HEK293 (cell line): ENCODE results near the gene PPHLN1.
A peak's percentile ranks its signal among the peaks of the same experiment; 100 is the strongest.

ENCODE experiments used
- FEZF1 ChIP-seq: fragments of 450-650 bp; formaldehyde crosslinking; IDR thresholded peaks from 2 replicates; pipeline ENCODE4 v1.5.1; 2016; ENCODE audit warnings: missing biosample characterization, missing genetic modification characterization
- GLIS1 ChIP-seq: fragments of 450-650 bp; formaldehyde crosslinking; IDR thresholded peaks from 2 replicates; pipeline ENCODE4 v1.5.1; 2016; ENCODE audit warnings: missing biosample characterization, missing genetic modification characterization
- TRIM28 ChIP-seq: IDR thresholded peaks from 2 replicates; pipeline ENCODE4 v1.6.1; 2011; ENCODE audit warnings: low read length, control low read depth, borderline replicate concordance
- ZBTB20 ChIP-seq: fragments of 450-650 bp; formaldehyde crosslinking; IDR thresholded peaks from 2 replicates; pipeline ENCODE4 v1.5.1; 2016; ENCODE audit warnings: missing biosample characterization, missing genetic modification characterization
- ZEB2 ChIP-seq: fragments of 450-650 bp; formaldehyde crosslinking; IDR thresholded peaks from 2 replicates; pipeline ENCODE4 v1.5.1; 2016; ENCODE audit warnings: missing biosample characterization, missing genetic modification characterization
- ZFP3 ChIP-seq: fragments of 450-650 bp; formaldehyde crosslinking; IDR thresholded peaks from 2 replicates; pipeline ENCODE4 v1.5.1; 2016; ENCODE audit warnings: low read depth, missing biosample characterization, missing genetic modification characterization
- ZNF112 ChIP-seq: fragments of 450-650 bp; formaldehyde crosslinking; IDR thresholded peaks from 2 replicates; pipeline ENCODE4 v1.5.0; 2017; ENCODE audit warnings: missing biosample characterization, missing genetic modification characterization
- ZNF16 ChIP-seq: fragments of 450-650 bp; formaldehyde crosslinking; IDR thresholded peaks from 2 replicates; pipeline ENCODE4 v1.5.1; 2016; ENCODE audit warnings: low read depth, missing biosample characterization, missing genetic modification characterization
- ZNF184 ChIP-seq: fragments of 450-650 bp; IDR thresholded peaks from 2 replicates; pipeline ENCODE4 v1.5.1; 2018; ENCODE audit warnings: missing biosample characterization, mild to moderate bottlenecking, missing genetic modification characterization
- ZNF223 ChIP-seq: fragments of 450-650 bp; formaldehyde crosslinking; IDR thresholded peaks from 2 replicates; pipeline ENCODE4 v1.5.1; 2016; ENCODE audit warnings: missing biosample characterization, missing genetic modification characterization
- ZNF354C ChIP-seq: fragments of 450-650 bp; formaldehyde crosslinking; IDR thresholded peaks from 2 replicates; pipeline ENCODE4 v1.5.1; 2016; ENCODE audit warnings: missing biosample characterization, missing genetic modification characterization, low read depth, borderline replicate concordance
- ZNF558 ChIP-seq: fragments of 450-650 bp; formaldehyde crosslinking; IDR thresholded peaks from 2 replicates; pipeline ENCODE4 v1.5.1; 2016; ENCODE audit warnings: missing biosample characterization, missing genetic modification characterization
- ZNF561 ChIP-seq: fragments of 450-650 bp; IDR thresholded peaks from 2 replicates; pipeline ENCODE4 v1.5.1; 2018; ENCODE audit warnings: missing biosample characterization, missing genetic modification characterization, borderline replicate concordance
- ZNF600 ChIP-seq: fragments of 450-650 bp; formaldehyde crosslinking; IDR thresholded peaks from 2 replicates; pipeline ENCODE4 v1.5.1; 2016; ENCODE audit warnings: missing biosample characterization, missing genetic modification characterization
- ZNF624 ChIP-seq: fragments of 450-650 bp; formaldehyde crosslinking; IDR thresholded peaks from 2 replicates; pipeline ENCODE4 v1.5.1; 2017; ENCODE audit warnings: missing biosample characterization, missing genetic modification characterization
- ZNF658 ChIP-seq: fragments of 450-650 bp; formaldehyde crosslinking; IDR thresholded peaks from 2 replicates; pipeline ENCODE4; 2016; ENCODE audit warnings: missing biosample characterization, missing genetic modification characterization
- ZNF776 ChIP-seq: fragments of 450-650 bp; formaldehyde crosslinking; IDR thresholded peaks from 2 replicates; pipeline ENCODE4 v1.5.0; 2017; ENCODE audit warnings: missing biosample characterization, missing genetic modification characterization, borderline replicate concordance
- ZNF791 ChIP-seq: fragments of 450-650 bp; formaldehyde crosslinking; IDR thresholded peaks from 2 replicates; pipeline ENCODE4 v1.5.1; 2016; ENCODE audit warnings: missing biosample characterization, missing genetic modification characterization
- ZNF792 ChIP-seq: fragments of 450-650 bp; formaldehyde crosslinking; IDR thresholded peaks from 2 replicates; pipeline ENCODE4 v1.5.1; 2016; ENCODE audit warnings: missing biosample characterization, missing genetic modification characterization
- TF ChIP-seq, protein P1 (sequence below): fragments of 450-650 bp; formaldehyde crosslinking; conservative IDR thresholded peaks from 2 replicates; pipeline ENCODE4 v1.5.1; 2016; ENCODE audit warnings: low read depth, missing biosample characterization, missing genetic modification characterization
- TF ChIP-seq, protein P2 (sequence below): fragments of 450-650 bp; formaldehyde crosslinking; IDR thresholded peaks from 2 replicates; pipeline ENCODE4 v1.5.1; 2016; ENCODE audit warnings: missing biosample characterization, missing genetic modification characterization, borderline replicate concordance

Gene PPHLN1

DNA sequence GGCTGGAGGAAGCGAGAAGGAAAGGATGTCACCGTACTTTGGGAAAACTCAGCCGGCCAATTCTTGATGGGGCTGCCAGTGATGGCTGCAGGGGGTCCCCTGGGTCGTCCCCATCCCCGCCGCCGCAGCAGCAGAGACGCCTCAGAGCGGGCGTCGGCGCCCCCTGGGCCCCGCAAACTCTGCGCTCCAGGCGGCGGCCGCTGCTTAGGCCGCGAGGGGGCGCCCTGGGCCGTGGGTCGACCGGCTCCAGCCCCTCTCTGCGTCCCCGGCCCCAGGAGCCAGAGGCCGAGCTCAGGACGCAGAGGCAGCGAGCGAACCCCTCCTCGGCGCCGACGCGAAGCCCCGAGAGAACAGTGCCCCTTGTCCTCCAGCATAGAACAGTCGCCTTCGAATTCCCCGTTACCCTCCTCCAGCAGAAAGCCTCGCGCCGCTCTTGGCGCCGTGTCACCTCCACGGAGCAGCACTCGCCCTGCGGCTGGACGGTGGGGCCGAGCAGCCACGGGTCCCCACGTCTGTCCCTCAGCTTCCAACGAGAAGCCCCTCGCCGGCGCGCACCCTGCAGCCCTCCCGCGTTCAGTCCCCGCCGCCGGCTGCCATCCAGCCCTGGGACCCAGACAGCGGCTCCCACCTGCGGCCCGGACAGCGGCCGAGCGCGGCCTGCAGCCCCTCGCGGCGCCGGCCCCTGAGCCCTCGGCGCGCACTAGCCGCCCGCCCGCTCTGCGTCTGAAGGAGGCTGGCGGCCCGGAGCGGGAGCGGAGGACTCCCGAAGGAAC is 157.0 kb downstream of the PPHLN1 start (continued):
- TF ChIP-seq, protein P1, sequence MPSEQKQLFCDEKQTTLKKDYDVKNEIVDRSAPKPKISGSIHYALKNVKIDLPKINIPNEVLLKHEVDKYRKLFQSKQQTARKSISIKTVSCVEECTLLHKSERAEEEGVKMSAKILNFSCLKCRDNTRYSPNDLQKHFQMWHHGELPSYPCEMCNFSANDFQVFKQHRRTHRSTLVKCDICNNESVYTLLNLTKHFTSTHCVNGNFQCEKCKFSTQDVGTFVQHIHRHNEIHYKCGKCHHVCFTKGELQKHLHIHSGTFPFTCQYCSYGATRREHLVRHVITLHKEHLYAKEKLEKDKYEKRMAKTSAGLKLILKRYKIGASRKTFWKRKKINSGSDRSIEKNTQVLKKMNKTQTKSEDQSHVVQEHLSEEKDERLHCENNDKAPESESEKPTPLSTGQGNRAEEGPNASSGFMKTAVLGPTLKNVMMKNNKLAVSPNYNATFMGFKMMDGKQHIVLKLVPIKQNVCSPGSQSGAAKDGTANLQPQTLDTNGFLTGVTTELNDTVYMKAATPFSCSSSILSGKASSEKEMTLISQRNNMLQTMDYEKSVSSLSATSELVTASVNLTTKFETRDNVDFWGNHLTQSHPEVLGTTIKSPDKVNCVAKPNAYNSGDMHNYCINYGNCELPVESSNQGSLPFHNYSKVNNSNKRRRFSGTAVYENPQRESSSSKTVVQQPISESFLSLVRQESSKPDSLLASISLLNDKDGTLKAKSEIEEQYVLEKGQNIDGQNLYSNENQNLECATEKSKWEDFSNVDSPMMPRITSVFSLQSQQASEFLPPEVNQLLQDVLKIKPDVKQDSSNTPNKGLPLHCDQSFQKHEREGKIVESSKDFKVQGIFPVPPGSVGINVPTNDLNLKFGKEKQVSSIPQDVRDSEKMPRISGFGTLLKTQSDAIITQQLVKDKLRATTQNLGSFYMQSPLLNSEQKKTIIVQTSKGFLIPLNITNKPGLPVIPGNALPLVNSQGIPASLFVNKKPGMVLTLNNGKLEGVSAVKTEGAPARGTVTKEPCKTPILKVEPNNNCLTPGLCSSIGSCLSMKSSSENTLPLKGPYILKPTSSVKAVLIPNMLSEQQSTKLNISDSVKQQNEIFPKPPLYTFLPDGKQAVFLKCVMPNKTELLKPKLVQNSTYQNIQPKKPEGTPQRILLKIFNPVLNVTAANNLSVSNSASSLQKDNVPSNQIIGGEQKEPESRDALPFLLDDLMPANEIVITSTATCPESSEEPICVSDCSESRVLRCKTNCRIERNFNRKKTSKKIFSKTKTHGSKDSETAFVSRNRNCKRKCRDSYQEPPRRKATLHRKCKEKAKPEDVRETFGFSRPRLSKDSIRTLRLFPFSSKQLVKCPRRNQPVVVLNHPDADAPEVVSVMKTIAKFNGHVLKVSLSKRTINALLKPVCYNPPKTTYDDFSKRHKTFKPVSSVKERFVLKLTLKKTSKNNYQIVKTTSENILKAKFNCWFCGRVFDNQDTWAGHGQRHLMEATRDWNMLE, result no peak
- TF ChIP-seq ZNF600, result peak; percentile 34; the same call in 1 of the 2 replicates
- peak; percentile 58; the same call in 1 of the 2 replicates for TF ChIP-seq ZNF561 (tag by site-specific recombination)
- TF ChIP-seq ZNF558, result no peak
- no peak for TF ChIP-seq ZNF658
- TF ChIP-seq ZNF792 (tag by site-specific recombination), result no peak
- TF ChIP-seq ZNF791 (tag by site-specific recombination), result no peak
- TF ChIP-seq ZEB2 (tag by site-specific recombination), result peak; percentile 77; the same call in 1 of the 2 replicates
- TF ChIP-seq ZNF16 (tag by site-specific recombination), result no peak
- no peak for TF ChIP-seq ZNF184 (tag by site-specific recombination)
- no peak for TF ChIP-seq ZNF354C (tag by site-specific recombination)
- TF ChIP-seq TRIM28, result no peak; the same call in 1 of the 2 replicates
- no peak for TF ChIP-seq ZNF223 (tag by site-specific recombination)
- peak; percentile 69 for TF ChIP-seq GLIS1 (tag by site-specific recombination)
- TF ChIP-seq ZFP3 (tag by site-specific recombination), result no peak
- peak; percentile 72; the same call in 1 of the 2 replicates for TF ChIP-seq ZBTB20 (tag by site-specific recombination)
- no peak for TF ChIP-seq ZNF112 (tag by site-specific recombination)
- TF ChIP-seq ZNF776 (tag by site-specific recombination), result no peak
- TF ChIP-seq, protein P2, sequence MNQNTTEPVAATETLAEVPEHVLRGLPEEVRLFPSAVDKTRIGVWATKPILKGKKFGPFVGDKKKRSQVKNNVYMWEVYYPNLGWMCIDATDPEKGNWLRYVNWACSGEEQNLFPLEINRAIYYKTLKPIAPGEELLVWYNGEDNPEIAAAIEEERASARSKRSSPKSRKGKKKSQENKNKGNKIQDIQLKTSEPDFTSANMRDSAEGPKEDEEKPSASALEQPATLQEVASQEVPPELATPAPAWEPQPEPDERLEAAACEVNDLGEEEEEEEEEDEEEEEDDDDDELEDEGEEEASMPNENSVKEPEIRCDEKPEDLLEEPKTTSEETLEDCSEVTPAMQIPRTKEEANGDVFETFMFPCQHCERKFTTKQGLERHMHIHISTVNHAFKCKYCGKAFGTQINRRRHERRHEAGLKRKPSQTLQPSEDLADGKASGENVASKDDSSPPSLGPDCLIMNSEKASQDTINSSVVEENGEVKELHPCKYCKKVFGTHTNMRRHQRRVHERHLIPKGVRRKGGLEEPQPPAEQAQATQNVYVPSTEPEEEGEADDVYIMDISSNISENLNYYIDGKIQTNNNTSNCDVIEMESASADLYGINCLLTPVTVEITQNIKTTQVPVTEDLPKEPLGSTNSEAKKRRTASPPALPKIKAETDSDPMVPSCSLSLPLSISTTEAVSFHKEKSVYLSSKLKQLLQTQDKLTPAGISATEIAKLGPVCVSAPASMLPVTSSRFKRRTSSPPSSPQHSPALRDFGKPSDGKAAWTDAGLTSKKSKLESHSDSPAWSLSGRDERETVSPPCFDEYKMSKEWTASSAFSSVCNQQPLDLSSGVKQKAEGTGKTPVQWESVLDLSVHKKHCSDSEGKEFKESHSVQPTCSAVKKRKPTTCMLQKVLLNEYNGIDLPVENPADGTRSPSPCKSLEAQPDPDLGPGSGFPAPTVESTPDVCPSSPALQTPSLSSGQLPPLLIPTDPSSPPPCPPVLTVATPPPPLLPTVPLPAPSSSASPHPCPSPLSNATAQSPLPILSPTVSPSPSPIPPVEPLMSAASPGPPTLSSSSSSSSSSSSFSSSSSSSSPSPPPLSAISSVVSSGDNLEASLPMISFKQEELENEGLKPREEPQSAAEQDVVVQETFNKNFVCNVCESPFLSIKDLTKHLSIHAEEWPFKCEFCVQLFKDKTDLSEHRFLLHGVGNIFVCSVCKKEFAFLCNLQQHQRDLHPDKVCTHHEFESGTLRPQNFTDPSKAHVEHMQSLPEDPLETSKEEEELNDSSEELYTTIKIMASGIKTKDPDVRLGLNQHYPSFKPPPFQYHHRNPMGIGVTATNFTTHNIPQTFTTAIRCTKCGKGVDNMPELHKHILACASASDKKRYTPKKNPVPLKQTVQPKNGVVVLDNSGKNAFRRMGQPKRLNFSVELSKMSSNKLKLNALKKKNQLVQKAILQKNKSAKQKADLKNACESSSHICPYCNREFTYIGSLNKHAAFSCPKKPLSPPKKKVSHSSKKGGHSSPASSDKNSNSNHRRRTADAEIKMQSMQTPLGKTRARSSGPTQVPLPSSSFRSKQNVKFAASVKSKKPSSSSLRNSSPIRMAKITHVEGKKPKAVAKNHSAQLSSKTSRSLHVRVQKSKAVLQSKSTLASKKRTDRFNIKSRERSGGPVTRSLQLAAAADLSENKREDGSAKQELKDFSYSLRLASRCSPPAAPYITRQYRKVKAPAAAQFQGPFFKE (tag by site-specific recombination), result no peak
- TF ChIP-seq FEZF1 (tag by site-specific recombination), result no peak
- TF ChIP-seq ZNF624, result no peak
- TF ChIP-seq, all 188 proteins: peak for 47
